ENCODE results near the gene RNF149.

RNF149 gene

GRCh38 chr2:101230541-101231001 lies 77.9 kb downstream of the RNF149 start:
- no peak overlapping the region for H3K4me3 ChIP-seq (ENCODE audit: low read length)
- DNase-seq (ENCODE audit: low read depth): peak; percentile 38
- no peak for TF ChIP-seq CTCF (conservative IDR thresholded peaks at IDR 0.05; ENCODE audit: low read length)

Measured in AG10803 (cell line).